Peyer's patch (tissue), 4 donors: ENCODE measurements around the gene ANKRD49. TPM values are rescaled to one million over a fixed set of nuclear protein-coding genes. Genes with fewer than 3 reads are reported as not detected.

Experiments
- DNase-seq, 3 donors: peaks; one replicate each; pipeline ENCODE4 v3.0.0-alpha.2; 2017 to 2019
- H3K27ac ChIP-seq, 4 donors: fragments of 200-600 bp; sonication (generic); one replicate each; pipeline ENCODE4 v1.5.1; 2016 to 2019
- H3K27me3 ChIP-seq, 2 donors: fragments of 200-600 bp; sonication (generic); one replicate each; pipeline ENCODE4 v1.5.1; 2019
- H3K36me3 ChIP-seq, 3 donors: fragments of 200-600 bp; sonication (generic); one replicate each; pipeline ENCODE4 v1.5.1; 2016 to 2019
- H3K4me1 ChIP-seq, 4 donors: fragments of 200-600 bp; sonication (generic); one replicate each; pipeline ENCODE4 v1.5.1; 2016 to 2019
- H3K4me3 ChIP-seq, 4 donors: fragments of 200-600 bp; sonication (generic); 1 replicate in 3 of 4; 2 replicates in 1 of 4; pipeline ENCODE4 v1.5.1; 2016 to 2019; ENCODE audit warnings: mild to moderate bottlenecking in 1 of 4
- H3K9me3 ChIP-seq, 4 donors: fragments of 200-600 bp; sonication (generic); one replicate each; pipeline ENCODE4 v1.5.1; 2016 to 2019; ENCODE audit warnings: mild to moderate bottlenecking in 1 of 4
- CTCF ChIP-seq, 6 experiments: fragments of 450-650 bp in 4 of 6; fragments of 200-600 bp in 2 of 6; sonication (generic) in 1 of 6; IDR thresholded peaks; one replicate each; pipeline ENCODE4 v1.5.1; 2017 to 2019; ENCODE audit warnings: antibody characterized with exemption in 6 of 6, mild to moderate bottlenecking in 3 of 6, moderate library complexity in 1 of 6
- POLR2A ChIP-seq, 2 donors: fragments of 450-650 bp; IDR thresholded peaks; one replicate each; pipeline ENCODE4 v1.5.1; 2017; ENCODE audit warnings: antibody characterized with exemption in 2 of 2, mild to moderate bottlenecking in 2 of 2, moderate library complexity in 2 of 2
- total RNA-seq, 4 donors: library from RNA; depleted of rRNA; stranded (reverse); fragments of >200 nt; gene quantifications; one replicate each; pipeline ENCODE4 v1.1.0, GENCODE V29; 2016

ANKRD49 gene
- total RNA-seq, 4 donors from 2014 or later = 17.3 to 49.5 (median 20.7) TPM

GRCh38 chr11:94519478-94520084, 25.8 kb downstream of the ANKRD49 start:
- TF ChIP-seq POLR2A (IDR thresholded peaks at IDR 0.05) (no peak), CTCF (IDR thresholded peaks at IDR 0.05) (peak; percentile 48 to 75 (median 69))
- DNase-seq = no peak

GRCh38 chr11:94521684-94522083, 27.9 kb downstream of the ANKRD49 start:
- no peaks in the 10 kb centered on the region for H3K9me3 ChIP-seq
- H3K36me3 ChIP-seq = no peaks in the 10 kb centered on the region
- no peaks in the 10 kb centered on the region for H3K27me3 ChIP-seq
- peaks cover 0 to 7% (median 0%) of the 10 kb centered on the region in 4 donors for H3K4me1 ChIP-seq
- no peak overlapping the region for H3K27ac ChIP-seq
- DNase-seq = no peak
- peak in 4 of 6 experiments; percentile 20 to 69 (median 65) for TF ChIP-seq CTCF (IDR thresholded peaks at IDR 0.05)
- no peak for TF ChIP-seq POLR2A (IDR thresholded peaks at IDR 0.05)
- no peak overlapping the region for H3K4me3 ChIP-seq

More at GRCh38 chr11:94519478-94520084, 25.8 kb downstream of the ANKRD49 start:
- Histone ChIP-seq H3K27ac (no peak overlapping the region), H3K27me3 (no peaks in the 10 kb centered on the region), H3K4me3 (no peak overlapping the region), H3K36me3 (no peaks in the 10 kb centered on the region), H3K4me1 (no peaks in the 10 kb centered on the region), H3K9me3 (no peaks in the 10 kb centered on the region)

- no peak overlapping the region for H3K27ac ChIP-seq
- no peaks in the 10 kb centered on the region for H3K27me3 ChIP-seq
- H3K36me3 ChIP-seq = no peaks in the 10 kb centered on the region
- no peak for DNase-seq
- no peak overlapping the region for H3K4me3 ChIP-seq
- peaks cover 0 to 7% (median 0%) of the 10 kb centered on the region in 4 donors for H3K4me1 ChIP-seq
- H3K9me3 ChIP-seq = no peaks in the 10 kb centered on the region
- TF ChIP-seq CTCF (IDR thresholded peaks at IDR 0.05) (no peak), POLR2A (IDR thresholded peaks at IDR 0.05) (no peak)
Observed at GRCh38 chr11:94524341-94524740, 30.6 kb downstream of the ANKRD49 start.

DNA sequence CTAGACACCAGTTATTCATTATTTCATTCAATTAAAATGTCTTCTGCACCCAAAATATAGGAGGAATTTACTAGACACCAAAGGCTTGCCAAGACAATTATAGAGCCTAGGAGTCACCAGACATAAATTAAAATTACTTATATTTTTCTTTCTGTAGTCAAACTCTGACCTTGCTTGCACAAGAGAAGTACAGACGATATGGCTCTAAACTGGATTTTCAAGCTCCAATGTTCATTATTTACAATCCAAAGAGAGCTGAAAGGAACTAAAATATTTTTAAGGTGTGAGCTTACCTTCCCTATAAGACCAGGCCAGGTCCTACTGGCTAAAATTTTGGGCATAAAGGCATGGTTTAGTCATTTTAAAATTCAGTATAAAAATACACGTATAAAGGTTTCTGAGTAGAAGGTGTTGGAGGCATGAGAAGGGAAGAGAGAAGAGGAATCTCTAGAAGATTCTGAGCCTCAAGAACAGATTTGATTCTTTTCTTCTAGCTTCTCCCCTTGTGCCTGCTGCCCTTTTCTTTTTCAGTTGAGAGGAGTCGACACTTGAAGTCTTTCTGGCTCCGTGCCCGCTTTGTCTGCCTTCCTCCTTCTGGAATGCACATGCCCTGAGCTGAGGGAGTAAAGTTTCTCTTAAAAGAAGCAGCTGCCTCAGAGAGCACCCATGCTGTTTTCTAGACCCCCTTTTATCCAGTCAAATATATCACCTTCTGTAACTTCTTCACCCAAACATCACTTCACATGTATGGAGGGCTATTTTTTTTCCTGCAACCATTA, 32.0 kb downstream of the ANKRD49 start:
- peak in 2 of 3 donors; percentile 71 to 79 for DNase-seq
- H3K27me3 ChIP-seq = no peaks in the 10 kb centered on the region
- H3K27ac ChIP-seq = no peak overlapping the region
- no peaks in the 10 kb centered on the region for H3K36me3 ChIP-seq
- H3K4me1 ChIP-seq = peaks cover 0 to 7% (median 0%) of the 10 kb centered on the region in 4 donors
- H3K4me3 ChIP-seq = no peak overlapping the region
- TF ChIP-seq CTCF (IDR thresholded peaks at IDR 0.05) (no peak), POLR2A (IDR thresholded peaks at IDR 0.05) (no peak)
- no peaks in the 10 kb centered on the region for H3K9me3 ChIP-seq

- H3K36me3 ChIP-seq = no peaks in the 10 kb centered on the region
- no peaks in the 10 kb centered on the region for H3K27me3 ChIP-seq
- H3K4me1 ChIP-seq = peaks cover 0 to 7% (median 0%) of the 10 kb centered on the region in 4 donors
- no peak overlapping the region for H3K27ac ChIP-seq
- no peak overlapping the region for H3K4me3 ChIP-seq
- no peaks in the 10 kb centered on the region for H3K9me3 ChIP-seq
- TF ChIP-seq CTCF (IDR thresholded peaks at IDR 0.05) (no peak), POLR2A (IDR thresholded peaks at IDR 0.05) (no peak)
- DNase-seq = no peak
Observed at GRCh38 chr11:94526645-94527438, 33.1 kb downstream of the ANKRD49 start.
